Activated T-cell treated with anti-CD3 and anti-CD28 coated beads, Interleukin-2, amount 50 U/mL, for 4 hours (primary cell): ENCODE data around the gene SLIT3. TPM values are rescaled to one million over a fixed set of nuclear protein-coding genes. Genes with fewer than 3 reads are reported as not detected.

Experiments used
- ATAC-seq, 2 donors: fragments of 200-7000 bp; cut with Tn5 transposase; one replicate each; pipeline ENCODE4 v1.10.0; 2021
- DNase-seq: peaks from one replicate; pipeline ENCODE4 v3.0.0-alpha.2; 2020
- H3K27me3 Mint-ChIP-seq: one replicate; pipeline ENCODE4 v1.8.0; 2021; ENCODE audit warnings: low read depth, mixed read lengths
- H3K36me3 Mint-ChIP-seq: one replicate; pipeline ENCODE4 v1.8.0; 2022; ENCODE audit warnings: mixed read lengths; ENCODE audit not compliant: insufficient read depth
- H3K4me1 Mint-ChIP-seq: one replicate; pipeline ENCODE4 v1.8.0; 2021; ENCODE audit warnings: low read depth, mixed read lengths
- H3K4me3 Mint-ChIP-seq: one replicate; pipeline ENCODE4 v1.8.0; 2021; ENCODE audit warnings: mild to moderate bottlenecking, moderate library complexity, mixed read lengths
- H3K9me3 Mint-ChIP-seq: one replicate; pipeline ENCODE4 v1.8.0; 2021; ENCODE audit warnings: mixed read lengths
- total RNA-seq, 3 donors: library from RNA; stranded (reverse); gene quantifications; one replicate each; pipeline ENCODE4 v1.2.1, GENCODE V29; 2021

SLIT3 gene
- total RNA-seq, 3 donors from 2014 or later, result 0.03 to 0.16 (median 0.03) TPM

DNA sequence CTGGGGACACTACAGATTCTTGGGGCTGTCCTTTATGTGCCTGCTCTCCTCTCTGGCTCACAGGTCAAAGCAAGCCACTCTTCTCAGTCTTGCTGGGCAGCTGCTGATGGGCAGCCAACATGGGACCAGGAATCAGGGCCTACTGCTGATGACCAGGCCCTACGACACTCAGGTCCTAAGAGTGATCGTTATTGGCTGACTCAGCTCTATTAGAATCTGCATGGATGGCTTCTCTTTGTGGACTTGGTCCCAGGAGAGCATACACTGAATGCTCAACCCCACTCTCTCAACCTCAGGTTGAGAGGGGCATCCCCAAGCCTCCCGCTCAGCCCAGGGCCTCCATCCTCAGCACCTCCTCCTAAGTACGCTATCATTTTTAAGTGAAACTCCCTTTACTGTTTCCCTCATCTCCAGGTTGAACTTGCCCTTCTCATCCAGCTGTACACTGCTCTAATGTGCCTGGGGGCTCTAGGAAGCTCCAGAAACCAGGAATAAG is 471.0 kb downstream of the SLIT3 start:
- Mint-ChIP-seq H3K9me3 (no peaks in the 10 kb centered on the region), H3K36me3 (no peaks in the 10 kb centered on the region), H3K4me3 (no peak overlapping the region), H3K27me3 (peaks cover 6% of the 10 kb centered on the region), H3K4me1 (no peaks in the 10 kb centered on the region)
- DNase-seq (no peak), ATAC-seq (no peak)

DNA sequence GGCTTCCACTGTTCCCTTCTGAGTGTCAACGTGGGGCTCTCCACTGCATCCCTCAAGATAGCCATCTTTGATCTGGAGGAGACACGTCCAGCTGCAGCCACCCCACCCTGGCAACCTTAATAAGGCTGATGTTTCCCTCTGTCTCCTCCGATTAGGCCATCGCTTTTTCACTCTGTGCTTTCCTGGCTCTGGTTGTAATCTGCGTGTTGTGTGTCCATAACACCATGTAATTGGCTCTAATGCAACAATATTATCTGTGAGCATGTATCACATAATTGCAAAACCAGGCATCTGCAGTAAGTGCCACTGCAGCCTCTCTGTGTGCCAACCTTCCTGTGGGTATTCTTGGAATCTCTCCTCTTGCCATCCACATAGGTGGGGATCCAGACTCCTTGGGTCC is 471.9 kb downstream of the SLIT3 start:
- no peak for DNase-seq
- no peaks in the 10 kb centered on the region for H3K4me1 Mint-ChIP-seq
- H3K9me3 Mint-ChIP-seq, result no peaks in the 10 kb centered on the region
- no peaks in the 10 kb centered on the region for H3K36me3 Mint-ChIP-seq
- ATAC-seq, result no peak
- no peak overlapping the region for H3K4me3 Mint-ChIP-seq
- peaks cover 5% of the 10 kb centered on the region for H3K27me3 Mint-ChIP-seq

GRCh38 chr5:168827636-168828035 is 473.3 kb downstream of the SLIT3 start:
- H3K36me3 Mint-ChIP-seq, result no peaks in the 10 kb centered on the region
- H3K9me3 Mint-ChIP-seq, result no peaks in the 10 kb centered on the region
- DNase-seq, result no peak
- ATAC-seq, result no peak
- H3K4me1 Mint-ChIP-seq, result no peaks in the 10 kb centered on the region
- no peak overlapping the region for H3K4me3 Mint-ChIP-seq
- H3K27me3 Mint-ChIP-seq, result peaks cover 5% of the 10 kb centered on the region

- ATAC-seq, result no peak
- Mint-ChIP-seq H3K36me3 (no peaks in the 10 kb centered on the region), H3K27me3 (peaks cover 5% of the 10 kb centered on the region), H3K4me3 (no peak overlapping the region), H3K9me3 (no peaks in the 10 kb centered on the region), H3K4me1 (no peaks in the 10 kb centered on the region)
- no peak for DNase-seq
Measured at GRCh38 chr5:168826246-168826725, 474.7 kb downstream of the SLIT3 start.

- Mint-ChIP-seq H3K4me3 (no peak overlapping the region), H3K4me1 (no peaks in the 10 kb centered on the region), H3K36me3 (no peaks in the 10 kb centered on the region), H3K9me3 (no peaks in the 10 kb centered on the region), H3K27me3 (peaks cover 5% of the 10 kb centered on the region)
- DNase-seq (no peak), ATAC-seq (peak; percentile 41 to 68)
Measured at GRCh38 chr5:168822745-168823281, 478.1 kb downstream of the SLIT3 start.

- no peaks in the 10 kb centered on the region for H3K36me3 Mint-ChIP-seq
- no peak overlapping the region for H3K4me3 Mint-ChIP-seq
- H3K27me3 Mint-ChIP-seq, result peaks cover 5% of the 10 kb centered on the region
- H3K4me1 Mint-ChIP-seq, result no peaks in the 10 kb centered on the region
- ATAC-seq (peak; percentile 15 to 20), DNase-seq (no peak)
- no peaks in the 10 kb centered on the region for H3K9me3 Mint-ChIP-seq
Measured at GRCh38 chr5:168822248-168822744, 478.6 kb downstream of the SLIT3 start.

DNA sequence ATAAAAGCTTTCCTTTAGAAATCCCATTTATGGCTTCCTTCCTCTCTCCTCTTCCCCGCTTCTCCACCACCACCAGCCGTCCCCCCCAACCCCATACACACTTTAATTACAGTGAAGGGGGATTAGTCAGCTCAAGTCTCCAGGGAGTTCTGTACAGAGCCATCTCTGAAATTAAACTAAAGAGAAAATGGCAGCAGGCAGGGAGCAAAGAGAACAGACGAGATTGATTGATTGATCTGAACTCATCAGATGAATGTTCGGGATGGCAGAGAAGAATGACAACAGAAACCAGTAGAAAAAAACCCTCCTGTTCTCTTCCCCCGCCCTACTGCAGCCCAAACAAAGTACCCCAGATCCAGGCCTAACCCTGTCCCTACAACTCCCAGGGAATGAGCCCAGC is 480.1 kb downstream of the SLIT3 start:
- ATAC-seq, result no peak
- no peak for DNase-seq
- no peaks in the 10 kb centered on the region for H3K9me3 Mint-ChIP-seq

GRCh38 chr5:168819004-168819621 is 481.8 kb downstream of the SLIT3 start:
- H3K36me3 Mint-ChIP-seq, result no peaks in the 10 kb centered on the region
- H3K4me3 Mint-ChIP-seq, result no peak overlapping the region
- no peaks in the 10 kb centered on the region for H3K9me3 Mint-ChIP-seq
- H3K27me3 Mint-ChIP-seq, result peaks cover 6% of the 10 kb centered on the region
- H3K4me1 Mint-ChIP-seq, result no peaks in the 10 kb centered on the region
- DNase-seq, result no peak
- ATAC-seq, result no peak

More for the DNA sequence above, 480.1 kb downstream of the SLIT3 start:
- no peaks in the 10 kb centered on the region for H3K36me3 Mint-ChIP-seq
- no peaks in the 10 kb centered on the region for H3K4me1 Mint-ChIP-seq
- peaks cover 6% of the 10 kb centered on the region for H3K27me3 Mint-ChIP-seq
- no peak overlapping the region for H3K4me3 Mint-ChIP-seq

- Mint-ChIP-seq H3K27me3 (peaks cover 5% of the 10 kb centered on the region), H3K36me3 (no peaks in the 10 kb centered on the region), H3K4me1 (no peaks in the 10 kb centered on the region), H3K4me3 (no peak overlapping the region), H3K9me3 (no peaks in the 10 kb centered on the region)
- DNase-seq (no peak), ATAC-seq (no peak)
Measured at GRCh38 chr5:168818558-168818957, 482.4 kb downstream of the SLIT3 start.

DNA sequence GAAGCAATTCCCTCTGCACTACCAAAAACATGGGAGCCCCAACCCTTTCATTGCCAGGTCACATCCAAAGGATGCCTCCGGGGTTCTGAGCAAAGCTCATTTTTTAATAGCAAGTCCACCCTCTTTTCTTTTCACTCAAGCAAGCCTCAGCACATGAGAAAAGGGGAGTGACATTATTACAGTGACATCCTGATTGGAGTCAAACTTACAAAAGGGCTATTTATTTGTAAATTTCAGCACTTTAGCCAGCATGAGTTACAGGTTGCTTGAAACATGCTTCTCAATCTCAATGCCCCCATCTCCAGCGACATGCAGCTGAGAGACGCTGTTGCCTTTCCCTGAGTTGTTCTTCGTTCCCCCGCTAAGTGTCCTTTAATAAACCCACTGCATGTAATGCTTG is 483.3 kb downstream of the SLIT3 start:
- DNase-seq (no peak), ATAC-seq (no peak)
- no peaks in the 10 kb centered on the region for H3K9me3 Mint-ChIP-seq
- H3K27me3 Mint-ChIP-seq, result peaks cover 5% of the 10 kb centered on the region
- H3K4me1 Mint-ChIP-seq, result no peaks in the 10 kb centered on the region
- H3K4me3 Mint-ChIP-seq, result no peak overlapping the region
- H3K36me3 Mint-ChIP-seq, result no peaks in the 10 kb centered on the region

DNA sequence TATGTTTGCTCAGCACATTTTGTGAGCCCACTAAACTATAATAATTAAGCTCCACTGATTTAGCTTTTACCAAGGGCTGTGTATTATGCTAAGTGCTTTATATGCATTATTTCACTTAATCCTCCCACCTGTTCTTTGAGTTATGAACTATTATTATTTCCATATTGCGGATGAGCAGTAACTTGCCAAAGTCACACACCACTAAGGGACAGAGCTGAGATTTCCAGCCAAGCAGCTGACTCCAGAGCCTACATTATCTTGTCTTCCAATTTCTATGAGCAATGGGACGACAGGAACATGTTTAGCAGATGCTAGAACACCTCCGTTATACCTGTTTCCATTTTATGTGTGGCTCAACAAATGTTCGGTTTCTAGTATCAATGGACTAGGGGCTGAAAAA is 484.3 kb downstream of the SLIT3 start:
- DNase-seq (no peak), ATAC-seq (no peak)
- peaks cover 5% of the 10 kb centered on the region for H3K27me3 Mint-ChIP-seq
- no peaks in the 10 kb centered on the region for H3K9me3 Mint-ChIP-seq
- H3K36me3 Mint-ChIP-seq, result no peaks in the 10 kb centered on the region
- H3K4me1 Mint-ChIP-seq, result no peaks in the 10 kb centered on the region
- no peak overlapping the region for H3K4me3 Mint-ChIP-seq

DNA sequence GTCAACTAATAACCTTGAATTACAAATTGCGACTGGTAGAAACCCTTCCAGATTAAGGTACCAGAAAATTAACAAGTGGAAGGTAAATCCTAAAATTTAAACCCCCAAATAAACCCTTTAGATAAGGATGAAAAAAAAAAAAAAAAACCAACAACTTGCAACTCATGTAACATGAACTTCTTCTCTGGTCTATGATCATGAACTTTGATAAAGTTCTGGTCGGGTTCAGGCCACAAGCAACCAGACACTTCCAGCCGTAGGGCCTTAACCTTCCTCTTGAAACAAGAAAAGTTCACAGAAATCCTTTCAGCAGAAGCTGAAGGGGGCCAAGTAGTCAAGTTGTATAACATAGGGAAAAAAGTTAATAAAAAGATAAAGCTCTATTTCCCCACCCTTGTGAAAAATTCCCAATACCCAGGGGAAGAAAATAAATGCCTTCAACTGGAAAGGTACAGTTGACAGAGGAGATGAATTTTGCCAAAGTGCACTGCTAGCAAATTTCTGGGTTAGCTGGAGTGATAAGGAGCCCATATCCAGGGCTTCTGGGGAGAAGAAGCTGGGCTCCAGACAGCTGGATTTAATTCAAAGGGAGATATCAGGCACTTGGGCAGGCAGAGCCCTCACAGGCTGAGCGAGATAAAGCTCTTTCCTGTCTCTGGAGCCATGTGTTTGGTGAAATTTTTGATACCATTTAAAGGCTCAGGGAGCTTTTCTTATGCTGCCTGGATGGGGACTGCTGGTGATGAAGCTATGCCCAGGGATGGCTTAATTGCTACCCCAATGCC is 487.6 kb downstream of the SLIT3 start:
- H3K9me3 Mint-ChIP-seq, result no peaks in the 10 kb centered on the region
- ATAC-seq (no peak), DNase-seq (no peak)
- peaks cover 1% of the 10 kb centered on the region for H3K27me3 Mint-ChIP-seq
- H3K4me3 Mint-ChIP-seq, result no peak overlapping the region
- no peaks in the 10 kb centered on the region for H3K36me3 Mint-ChIP-seq
- no peaks in the 10 kb centered on the region for H3K4me1 Mint-ChIP-seq

DNA sequence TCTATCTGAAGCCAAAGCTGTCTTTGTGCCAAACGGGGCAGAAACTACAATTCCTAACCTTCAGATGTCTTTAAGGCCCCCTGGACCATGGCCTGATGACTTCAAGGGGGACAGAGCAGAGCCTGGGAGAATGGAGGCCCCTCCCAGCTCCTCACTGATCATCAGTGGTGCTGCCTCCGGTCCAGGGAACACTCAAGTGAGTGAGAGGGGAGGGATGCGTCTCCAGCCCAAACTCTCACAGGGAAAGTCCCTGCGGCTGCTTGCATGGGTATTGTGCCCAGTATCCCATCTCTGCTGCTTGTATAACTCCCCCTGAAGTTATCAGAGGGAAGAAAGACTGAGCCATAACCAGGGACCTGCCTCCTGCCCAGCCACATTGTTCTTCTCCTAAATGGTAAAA is 490.3 kb downstream of the SLIT3 start:
- H3K9me3 Mint-ChIP-seq, result no peaks in the 10 kb centered on the region
- H3K4me1 Mint-ChIP-seq, result no peaks in the 10 kb centered on the region
- no peak for DNase-seq
- H3K36me3 Mint-ChIP-seq, result no peaks in the 10 kb centered on the region
- ATAC-seq, result no peak
- H3K27me3 Mint-ChIP-seq, result no peaks in the 10 kb centered on the region
- H3K4me3 Mint-ChIP-seq, result no peak overlapping the region

- no peak overlapping the region for H3K4me3 Mint-ChIP-seq
- H3K4me1 Mint-ChIP-seq, result no peaks in the 10 kb centered on the region
- H3K27me3 Mint-ChIP-seq, result no peaks in the 10 kb centered on the region
- H3K36me3 Mint-ChIP-seq, result no peaks in the 10 kb centered on the region
- ATAC-seq (no peak), DNase-seq (no peak)
- H3K9me3 Mint-ChIP-seq, result no peaks in the 10 kb centered on the region
Measured at GRCh38 chr5:168809218-168809617, 491.7 kb downstream of the SLIT3 start.
